ENCODE data around the gene C4A.
A peak's percentile ranks its signal among the peaks of the same experiment; 100 is the strongest.
"Not testable (repeated sequence)": the region's sequence is repeated elsewhere in the genome, so short reads cannot be mapped to it uniquely, and the experiment has no call there.

Gene C4A

DNA sequence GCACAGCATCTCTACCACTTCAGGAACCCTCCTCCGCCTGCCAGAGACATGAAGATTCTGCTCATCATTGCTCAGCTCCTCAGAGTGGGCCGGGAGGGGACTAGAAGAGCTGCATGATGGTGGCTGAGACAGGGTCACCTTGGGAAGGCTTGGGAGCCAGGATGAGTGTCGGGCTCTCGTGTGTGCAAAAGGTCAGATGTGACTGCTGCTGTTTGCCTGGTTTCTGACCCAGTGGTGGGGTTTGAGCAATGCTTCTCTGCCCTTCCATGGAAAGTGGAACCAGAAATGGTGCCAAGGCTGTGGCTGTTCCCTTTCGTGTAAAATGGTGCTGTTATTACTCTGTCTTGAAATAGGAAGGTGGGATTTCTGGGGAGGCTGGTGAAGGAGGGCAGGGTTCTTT is 859 bp upstream of the C4A start:
- DNase-seq = not testable (repeated sequence)

DNA sequence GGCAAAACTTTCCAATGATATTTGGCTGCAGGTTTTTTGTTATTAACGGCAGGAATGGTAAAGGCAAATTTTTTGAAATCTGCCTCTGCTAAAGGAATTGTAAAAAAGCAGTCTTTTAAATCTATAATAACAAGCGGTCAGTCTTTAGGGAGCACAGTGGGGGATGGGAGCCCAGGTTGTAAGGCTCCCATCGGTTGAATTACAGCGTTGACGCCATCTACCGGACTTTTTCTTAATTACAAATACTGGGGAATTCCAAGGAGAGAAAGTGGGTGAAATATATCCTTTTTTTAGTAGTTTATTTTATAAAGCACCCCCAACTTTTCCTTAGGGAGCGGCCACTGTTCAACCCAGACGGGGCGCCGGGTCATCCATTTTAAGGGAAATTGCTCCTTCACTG is 7.5 kb downstream of the C4A start:
- DNase-seq = not testable (repeated sequence)

DNA sequence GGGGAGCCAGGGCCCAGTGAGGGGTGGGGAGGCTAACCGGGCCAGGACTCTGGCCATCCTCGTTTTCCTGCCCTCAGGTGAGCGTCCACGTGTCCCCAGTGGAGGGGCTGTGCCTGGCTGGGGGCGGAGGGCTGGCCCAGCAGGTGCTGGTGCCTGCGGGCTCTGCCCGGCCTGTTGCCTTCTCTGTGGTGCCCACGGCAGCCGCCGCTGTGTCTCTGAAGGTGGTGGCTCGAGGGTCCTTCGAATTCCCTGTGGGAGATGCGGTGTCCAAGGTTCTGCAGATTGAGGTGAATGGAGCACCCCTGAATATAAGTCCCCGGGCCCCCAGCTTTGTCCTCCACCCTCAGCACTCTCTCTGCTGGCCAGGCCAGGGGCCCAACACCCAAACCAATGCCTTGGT is 12.6 kb downstream of the C4A start:
- DNase-seq = not testable (repeated sequence)

DNA sequence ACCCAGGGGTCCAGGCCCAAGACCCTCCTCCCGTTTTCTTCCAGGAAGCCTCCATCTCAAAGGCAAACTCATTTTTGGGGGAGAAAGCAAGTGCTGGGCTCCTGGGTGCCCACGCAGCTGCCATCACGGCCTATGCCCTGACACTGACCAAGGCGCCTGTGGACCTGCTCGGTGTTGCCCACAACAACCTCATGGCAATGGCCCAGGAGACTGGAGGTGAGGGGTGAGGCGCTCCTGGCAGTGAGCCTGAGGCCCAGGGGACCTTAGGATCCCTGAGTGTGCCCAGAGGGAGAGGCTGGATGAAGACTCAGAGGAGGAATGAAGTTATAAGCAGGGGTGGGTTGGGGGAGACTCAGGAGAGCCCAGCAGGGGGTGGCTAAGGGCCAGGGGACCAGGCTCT is 14.5 kb downstream of the C4A start:
- DNase-seq = not testable (repeated sequence)

DNA sequence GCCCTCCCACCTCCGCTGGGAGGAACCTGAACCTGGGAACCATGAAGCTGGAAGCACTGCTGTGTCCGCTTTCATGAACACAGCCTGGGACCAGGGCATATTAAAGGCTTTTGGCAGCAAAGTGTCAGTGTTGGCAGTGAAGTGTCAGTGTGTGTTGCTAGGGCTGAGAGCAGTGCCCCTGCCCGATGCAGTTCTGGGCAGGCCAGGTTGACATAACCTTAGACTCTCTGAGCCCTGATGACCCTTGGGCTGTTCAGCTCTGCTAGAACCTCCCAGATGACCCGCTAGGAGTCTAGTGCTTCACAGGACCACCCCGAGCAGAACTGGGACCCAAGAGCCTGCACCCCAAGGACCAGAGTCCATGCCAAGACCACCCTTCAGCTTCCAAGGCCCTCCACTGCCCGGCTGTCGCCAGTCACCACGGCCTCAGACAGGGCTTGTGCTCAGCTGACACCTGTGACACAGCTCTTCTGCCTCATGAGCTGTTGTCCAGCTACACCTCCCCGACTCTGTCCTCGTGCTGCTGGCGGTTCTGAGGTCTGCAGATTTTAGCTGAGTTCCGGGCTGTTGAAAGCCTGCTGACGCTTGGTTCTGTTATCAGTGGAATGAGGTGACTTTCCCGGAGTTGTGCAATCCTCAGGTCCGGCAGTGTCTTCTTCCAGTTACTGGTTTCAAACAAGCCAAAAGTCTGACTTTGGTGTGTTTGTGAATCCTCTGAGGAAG is 20.9 kb downstream of the C4A start:
- DNase-seq = not testable (repeated sequence)

DNA sequence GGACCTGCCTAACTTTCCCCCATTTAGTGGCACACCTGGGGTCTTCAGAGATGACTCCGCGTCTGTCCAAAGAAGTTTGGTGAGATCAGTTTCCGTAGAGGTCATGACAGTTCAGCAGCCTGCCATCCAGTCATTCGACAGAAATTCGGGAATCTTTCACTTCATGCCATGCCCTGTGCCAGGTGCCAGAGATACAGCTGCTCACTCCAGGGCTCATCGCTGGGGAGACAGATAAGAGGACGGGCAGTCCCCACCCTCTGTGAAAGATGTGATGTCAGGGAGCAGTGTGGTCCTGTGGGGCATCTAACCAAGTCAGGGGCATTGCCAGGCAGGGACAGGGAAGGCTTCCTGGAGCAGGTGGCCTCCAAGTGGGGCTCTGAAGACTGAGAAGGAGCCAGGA is 21.4 kb downstream of the C4A start:
- DNase-seq = not testable (repeated sequence)

DNA sequence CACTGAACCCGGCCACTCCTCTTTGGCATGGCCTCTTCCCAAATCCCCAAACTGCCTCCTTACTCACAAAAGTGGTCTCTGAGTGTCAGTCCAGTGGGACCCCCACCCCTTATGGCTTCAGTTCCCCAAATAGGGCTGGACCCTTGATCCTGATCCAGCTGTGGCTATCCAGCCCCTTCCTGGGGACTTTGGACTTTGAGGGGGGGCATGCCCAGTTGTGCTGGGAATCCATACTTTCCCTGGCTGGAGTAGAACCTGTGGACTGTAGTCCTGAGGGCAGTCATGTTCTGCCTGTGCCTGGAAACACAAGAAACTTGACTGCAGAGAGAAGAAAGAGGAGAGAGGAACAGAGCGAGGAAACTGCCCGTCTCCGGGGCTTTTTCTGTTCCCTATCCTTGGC is 22.5 kb downstream of the C4A start:
- DNase-seq = not testable (repeated sequence)

DNA sequence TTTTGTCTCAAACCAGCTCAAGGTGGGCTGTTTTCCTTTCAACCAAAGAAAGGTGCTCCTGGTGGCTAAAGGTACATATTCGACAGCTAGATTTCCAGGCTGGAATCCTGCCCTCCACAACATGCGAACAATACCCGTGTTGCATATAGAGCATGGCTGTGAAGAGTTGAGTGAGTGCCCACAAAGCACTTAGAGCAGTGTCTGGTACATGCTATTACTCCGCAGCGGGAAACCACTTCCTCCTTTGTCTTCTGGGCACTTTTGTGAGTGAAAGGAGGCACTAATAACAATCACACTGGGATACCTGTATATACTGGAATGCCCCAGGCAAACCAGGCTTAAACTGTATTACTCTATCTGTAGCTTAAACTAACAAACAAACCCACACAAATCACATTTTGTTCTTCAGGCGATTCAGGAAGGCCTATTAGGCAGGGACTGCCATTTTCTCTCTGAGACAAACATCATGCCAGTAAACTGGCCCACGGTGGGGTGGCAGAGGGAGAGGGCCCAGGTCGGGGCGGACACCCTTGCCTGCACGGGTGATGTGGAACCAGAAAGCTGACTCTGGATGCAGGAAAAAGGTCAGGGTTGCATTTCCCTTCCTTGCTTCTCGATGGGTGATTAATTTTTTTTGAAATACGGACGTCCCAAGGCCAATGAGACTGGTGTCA is 23.1 kb downstream of the C4A start:
- not testable (repeated sequence) for DNase-seq

DNA sequence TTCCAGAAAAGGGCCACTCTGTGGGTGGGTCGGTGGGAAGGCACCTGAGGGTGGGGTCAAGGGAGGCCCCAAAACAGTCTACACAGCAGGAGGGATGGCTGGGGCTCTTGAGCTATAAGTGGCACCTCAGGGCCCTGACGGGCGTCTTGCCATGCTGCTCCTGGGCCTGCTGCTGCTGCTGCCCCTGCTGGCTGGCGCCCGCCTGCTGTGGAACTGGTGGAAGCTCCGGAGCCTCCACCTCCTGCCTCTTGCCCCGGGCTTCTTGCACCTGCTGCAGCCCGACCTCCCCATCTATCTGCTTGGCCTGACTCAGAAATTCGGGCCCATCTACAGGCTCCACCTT is 23.7 kb downstream of the C4A start:
- peak; percentile 0 for DNase-seq

DNA sequence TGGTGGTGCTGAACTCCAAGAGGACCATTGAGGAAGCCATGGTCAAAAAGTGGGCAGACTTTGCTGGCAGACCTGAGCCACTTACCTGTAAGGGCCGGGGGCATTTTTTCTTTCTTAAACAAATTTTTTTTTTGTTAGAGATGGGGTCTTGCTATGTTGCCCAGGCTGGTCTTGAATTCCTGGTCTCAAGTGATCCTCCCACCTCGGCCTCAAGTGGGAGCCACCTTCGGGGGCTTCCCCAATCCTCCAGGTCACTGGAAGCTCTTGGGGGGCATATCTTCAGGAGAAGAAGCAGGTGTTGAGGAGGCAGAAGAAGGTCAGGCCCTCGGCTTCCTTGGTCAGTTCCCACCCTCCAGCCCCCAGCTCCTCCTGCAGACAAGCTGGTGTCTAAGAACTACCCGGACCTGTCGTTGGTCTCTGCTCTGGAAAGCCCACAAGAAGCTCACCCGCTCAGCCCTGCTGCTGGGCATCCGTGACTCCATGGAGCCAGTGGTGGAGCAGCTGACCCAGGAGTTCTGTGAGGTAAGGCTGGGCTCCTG is 24.2 kb downstream of the C4A start:
- peak; percentile 0 for DNase-seq

DNA sequence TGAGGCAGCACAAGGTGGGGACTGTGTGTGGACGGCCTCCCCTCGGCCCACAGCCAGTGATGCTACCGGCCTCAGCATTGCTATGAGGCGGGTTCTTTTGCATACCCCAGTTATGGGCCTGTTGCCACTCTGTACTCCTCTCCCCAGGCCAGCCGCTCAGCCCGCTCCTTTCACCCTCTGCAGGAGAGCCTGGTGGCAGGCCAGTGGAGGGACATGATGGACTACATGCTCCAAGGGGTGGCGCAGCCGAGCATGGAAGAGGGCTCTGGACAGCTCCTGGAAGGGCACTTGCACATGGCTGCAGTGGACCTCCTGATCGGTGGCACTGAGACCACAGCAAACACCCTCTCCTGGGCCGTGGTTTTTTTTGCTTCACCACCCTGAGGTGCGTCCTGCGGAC is 25.2 kb downstream of the C4A start:
- peak; percentile 0 for DNase-seq

DNA sequence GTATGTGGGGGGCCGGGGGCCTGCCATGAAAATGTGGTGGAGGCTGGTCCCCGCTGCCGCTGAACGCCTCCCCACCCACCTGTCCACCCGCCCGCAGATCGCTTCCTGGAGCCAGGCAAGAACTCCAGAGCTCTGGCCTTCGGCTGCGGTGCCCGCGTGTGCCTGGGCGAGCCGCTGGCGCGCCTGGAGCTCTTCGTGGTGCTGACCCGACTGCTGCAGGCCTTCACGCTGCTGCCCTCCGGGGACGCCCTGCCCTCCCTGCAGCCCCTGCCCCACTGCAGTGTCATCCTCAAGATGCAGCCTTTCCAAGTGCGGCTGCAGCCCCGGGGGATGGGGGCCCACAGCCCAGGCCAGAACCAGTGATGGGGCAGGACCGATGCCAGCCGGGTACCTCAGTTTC is 26.2 kb downstream of the C4A start:
- not testable (repeated sequence) for DNase-seq

DNA sequence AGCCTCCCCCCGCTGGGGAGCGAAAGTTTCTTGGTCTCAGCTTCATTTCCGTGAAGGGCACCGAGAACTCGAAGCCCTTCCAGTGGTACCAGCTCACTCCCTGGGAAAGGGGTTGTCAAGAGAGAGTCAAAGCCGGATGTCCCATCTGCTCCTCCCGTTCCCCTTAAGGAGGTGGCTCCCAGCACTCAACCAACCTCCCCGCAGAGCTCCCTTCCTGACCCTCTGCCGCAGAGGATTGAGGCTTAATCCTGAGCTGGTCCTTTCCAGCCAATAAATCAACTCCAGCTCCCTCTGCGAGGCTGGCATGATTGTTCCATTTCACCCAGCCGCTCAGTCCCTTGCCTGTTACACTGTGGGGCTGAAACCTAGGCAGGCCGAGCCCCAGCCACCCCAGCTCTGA is 26.8 kb downstream of the C4A start:
- DNase-seq = not testable (repeated sequence)

DNA sequence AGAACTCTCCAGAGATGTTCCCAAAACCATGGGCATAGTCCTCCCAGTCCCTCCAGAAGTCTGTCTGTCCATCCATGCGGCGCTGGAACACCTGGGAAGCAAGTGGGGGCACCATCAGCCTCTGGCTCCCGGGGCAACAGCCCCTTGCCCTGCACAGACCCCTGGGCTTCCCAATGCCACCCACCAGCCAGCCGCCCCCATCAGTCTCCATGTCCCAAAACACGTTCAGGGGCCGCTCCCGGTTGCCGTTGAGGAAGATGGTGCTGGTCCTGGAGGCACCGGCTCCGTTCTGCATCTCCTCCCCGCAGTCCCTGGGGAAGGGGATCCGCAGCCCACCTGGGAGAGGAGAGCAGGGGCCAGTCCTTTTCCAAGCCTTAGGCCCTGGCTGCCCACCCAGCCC is 27.7 kb downstream of the C4A start:
- DNase-seq = peak; percentile 0

DNA sequence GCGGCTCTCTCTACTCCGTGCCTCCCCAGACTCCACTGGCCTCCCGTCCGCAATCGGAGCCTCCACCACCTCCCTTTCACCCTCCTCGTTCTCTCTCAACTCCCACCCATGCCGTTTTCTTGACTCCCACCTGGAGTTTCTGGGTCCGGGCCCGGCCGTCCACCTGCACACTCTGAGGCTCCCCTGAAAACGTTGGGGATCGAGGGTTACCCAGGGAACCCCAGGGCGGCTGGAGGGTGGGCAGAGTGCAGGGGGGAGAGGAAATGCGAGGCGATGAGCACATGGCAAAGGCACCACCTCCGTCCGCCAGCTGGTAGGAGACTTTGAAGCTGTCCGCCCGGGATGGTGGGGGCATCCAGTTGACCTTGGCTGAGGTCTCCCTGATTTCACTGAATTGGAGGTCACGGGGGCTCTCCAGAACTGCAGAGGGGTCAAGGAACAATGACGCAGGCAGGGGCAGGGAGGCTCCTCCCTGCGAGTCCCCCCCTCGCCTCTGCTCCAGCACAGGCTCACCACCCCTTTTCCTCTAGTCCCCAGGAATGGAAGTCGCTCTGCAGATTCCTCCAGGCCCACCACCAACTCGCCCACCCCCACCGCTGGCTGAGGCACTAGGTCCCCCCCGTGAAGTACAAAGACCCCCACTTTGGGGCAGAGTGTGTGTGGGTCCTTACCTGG is 29.1 kb downstream of the C4A start:
- not testable (repeated sequence) for DNase-seq

DNA sequence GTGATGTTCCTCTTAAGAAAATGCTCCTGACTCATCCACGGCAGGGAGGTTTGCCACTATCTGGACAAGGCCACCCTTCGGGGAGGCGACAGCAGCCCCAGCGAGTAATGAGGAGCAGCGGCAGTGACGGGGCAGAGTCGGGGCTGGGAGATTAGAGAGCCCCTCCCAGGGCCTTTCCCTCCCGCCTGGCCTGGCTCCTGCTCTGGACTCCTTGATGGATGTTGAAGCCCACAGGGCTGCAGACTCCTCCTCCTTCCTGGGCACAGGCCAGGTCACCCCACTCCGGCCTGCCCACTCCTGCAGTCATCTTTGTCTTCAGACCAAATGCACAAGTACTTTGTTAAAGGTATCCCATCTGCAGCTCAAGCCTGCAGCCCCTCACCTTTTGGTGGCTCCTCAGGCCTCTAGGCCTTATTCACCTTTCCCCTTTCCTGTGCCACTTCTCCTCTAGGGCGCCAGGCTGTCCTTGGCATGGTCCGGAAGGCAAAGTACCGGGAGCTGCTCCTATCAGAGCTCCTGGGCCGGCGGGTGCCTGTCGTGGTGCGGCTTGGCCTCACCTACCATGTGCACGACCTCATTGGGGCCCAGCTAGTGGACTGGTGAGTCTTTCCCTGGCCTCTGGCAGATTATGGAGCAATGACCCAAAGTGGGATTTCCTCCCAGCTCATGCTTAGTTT is 31.2 kb downstream of the C4A start:
- DNase-seq = not testable (repeated sequence)

DNA sequence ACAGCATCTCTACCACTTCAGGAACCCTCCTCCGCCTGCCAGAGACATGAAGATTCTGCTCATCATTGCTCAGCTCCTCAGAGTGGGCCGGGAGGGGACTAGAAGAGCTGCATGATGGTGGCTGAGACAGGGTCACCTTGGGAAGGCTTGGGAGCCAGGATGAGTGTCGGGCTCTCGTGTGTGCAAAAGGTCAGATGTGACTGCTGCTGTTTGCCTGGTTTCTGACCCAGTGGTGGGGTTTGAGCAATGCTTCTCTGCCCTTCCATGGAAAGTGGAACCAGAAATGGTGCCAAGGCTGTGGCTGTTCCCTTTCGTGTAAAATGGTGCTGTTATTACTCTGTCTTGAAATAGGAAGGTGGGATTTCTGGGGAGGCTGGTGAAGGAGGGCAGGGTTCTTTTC is 31.9 kb downstream of the C4A start:
- not testable (repeated sequence) for DNase-seq

DNA sequence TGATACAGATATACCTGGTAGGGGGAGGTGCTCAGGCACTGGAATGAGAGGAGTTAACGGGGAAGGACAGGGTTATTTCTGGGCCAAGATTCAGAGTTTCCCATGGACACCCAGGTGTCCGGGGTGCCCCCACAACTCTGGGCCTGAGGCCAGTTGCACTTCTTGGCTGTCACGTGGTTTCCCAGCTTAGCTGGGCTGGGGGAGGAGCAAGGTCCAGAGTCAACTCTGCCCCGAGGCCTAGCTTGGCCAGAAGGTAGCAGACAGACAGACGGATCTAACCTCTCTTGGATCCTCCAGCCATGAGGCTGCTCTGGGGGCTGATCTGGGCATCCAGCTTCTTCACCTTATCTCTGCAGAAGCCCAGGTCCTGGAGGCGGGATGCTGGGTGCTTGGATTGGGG is 32.7 kb downstream of the C4A start, which contains the start of gene C4B:
C4B (plus strand) TSS at position 249 of the 400 bp plus-strand sequence; CDS start at position 300, 51 bp downstream.
- DNase-seq = not testable (repeated sequence)

DNA sequence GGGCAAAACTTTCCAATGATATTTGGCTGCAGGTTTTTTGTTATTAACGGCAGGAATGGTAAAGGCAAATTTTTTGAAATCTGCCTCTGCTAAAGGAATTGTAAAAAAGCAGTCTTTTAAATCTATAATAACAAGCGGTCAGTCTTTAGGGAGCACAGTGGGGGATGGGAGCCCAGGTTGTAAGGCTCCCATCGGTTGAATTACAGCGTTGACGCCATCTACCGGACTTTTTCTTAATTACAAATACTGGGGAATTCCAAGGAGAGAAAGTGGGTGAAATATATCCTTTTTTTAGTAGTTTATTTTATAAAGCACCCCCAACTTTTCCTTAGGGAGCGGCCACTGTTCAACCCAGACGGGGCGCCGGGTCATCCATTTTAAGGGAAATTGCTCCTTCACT is 40.2 kb downstream of the C4A start:
- not testable (repeated sequence) for DNase-seq

DNA sequence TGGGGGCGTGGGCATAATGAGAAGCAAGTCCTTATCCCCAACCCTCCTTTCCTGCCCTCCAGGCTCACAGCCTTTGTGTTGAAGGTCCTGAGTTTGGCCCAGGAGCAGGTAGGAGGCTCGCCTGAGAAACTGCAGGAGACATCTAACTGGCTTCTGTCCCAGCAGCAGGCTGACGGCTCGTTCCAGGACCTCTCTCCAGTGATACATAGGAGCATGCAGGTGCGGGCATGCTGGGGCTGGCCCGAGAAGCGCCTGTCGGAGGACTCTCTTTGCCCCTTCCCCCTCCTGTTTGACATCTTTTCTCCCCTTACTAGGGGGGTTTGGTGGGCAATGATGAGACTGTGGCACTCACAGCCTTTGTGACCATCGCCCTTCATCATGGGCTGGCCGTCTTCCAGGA is 46.8 kb downstream of the C4A start:
- not testable (repeated sequence) for DNase-seq

DNA sequence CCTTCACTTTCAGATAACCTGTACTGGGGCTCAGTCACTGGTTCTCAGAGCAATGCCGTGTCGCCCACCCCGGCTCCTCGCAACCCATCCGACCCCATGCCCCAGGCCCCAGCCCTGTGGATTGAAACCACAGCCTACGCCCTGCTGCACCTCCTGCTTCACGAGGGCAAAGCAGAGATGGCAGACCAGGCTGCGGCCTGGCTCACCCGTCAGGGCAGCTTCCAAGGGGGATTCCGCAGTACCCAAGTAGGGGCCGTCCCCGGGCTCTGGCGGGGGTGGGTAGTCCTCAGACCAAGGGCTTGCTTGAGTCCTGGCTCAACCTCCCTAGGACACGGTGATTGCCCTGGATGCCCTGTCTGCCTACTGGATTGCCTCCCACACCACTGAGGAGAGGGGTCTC is 47.7 kb downstream of the C4A start:
- DNase-seq = not testable (repeated sequence)

DNA sequence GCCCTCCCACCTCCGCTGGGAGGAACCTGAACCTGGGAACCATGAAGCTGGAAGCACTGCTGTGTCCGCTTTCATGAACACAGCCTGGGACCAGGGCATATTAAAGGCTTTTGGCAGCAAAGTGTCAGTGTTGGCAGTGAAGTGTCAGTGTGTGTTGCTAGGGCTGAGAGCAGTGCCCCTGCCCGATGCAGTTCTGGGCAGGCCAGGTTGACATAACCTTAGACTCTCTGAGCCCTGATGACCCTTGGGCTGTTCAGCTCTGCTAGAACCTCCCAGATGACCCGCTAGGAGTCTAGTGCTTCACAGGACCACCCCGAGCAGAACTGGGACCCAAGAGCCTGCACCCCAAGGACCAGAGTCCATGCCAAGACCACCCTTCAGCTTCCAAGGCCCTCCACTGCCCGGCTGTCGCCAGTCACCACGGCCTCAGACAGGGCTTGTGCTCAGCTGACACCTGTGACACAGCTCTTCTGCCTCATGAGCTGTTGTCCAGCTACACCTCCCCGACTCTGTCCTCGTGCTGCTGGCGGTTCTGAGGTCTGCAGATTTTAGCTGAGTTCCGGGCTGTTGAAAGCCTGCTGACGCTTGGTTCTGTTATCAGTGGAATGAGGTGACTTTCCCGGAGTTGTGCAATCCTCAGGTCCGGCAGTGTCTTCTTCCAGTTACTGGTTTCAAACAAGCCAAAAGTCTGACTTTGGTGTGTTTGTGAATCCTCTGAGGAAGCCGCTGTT is 53.6 kb downstream of the C4A start:
- DNase-seq = not testable (repeated sequence)
